ENCODE measurements around the gene PALM3.

PALM3 gene, protein sequence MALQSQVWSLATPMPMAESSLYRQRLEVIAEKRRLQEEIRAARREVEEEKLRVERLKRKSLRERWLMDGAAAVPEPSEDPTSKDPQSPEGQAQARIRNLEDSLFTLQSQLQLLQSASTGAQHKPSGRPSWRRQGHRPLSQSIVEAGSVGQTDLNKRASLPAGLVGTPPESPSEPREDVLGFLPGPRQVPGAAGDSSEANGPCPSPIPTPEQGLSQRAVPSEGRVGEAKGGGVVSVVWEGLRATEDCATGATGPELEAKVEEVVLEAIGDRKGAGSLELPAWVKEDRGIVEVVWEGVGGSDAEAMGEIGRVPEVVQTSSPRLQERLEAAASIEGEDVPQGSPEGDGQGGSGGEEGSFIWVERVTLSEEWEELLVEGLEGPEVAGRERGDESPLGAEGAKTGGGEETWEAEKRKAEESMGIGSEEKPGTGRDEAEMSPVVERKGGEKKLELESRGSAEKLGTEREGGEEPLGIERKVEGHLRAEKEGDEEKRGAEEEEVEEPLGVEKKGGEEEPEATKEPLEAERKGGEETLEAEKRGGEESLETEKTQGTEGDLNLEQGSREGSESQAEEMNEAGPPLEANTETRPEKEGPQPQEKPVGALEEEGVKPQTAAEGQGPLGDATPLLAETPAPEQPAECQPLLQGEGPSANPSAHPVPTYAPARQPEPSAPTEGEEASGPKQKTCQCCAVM

GRCh38 chr19:14061751-14062557 lies at the start of gene PALM3:
PALM3 (minus strand) TSS chr19:14062076; CDS start chr19:14061980, 96 bp downstream.
- DNase-seq: no peak

GRCh38 chr19:14111486-14111885 lies 49.6 kb upstream of the PALM3 start:
- DNase-seq: no peak

- DNase-seq: no peak
Measured at GRCh38 chr19:14110650-14111049, 48.8 kb upstream of the PALM3 start.

DNA sequence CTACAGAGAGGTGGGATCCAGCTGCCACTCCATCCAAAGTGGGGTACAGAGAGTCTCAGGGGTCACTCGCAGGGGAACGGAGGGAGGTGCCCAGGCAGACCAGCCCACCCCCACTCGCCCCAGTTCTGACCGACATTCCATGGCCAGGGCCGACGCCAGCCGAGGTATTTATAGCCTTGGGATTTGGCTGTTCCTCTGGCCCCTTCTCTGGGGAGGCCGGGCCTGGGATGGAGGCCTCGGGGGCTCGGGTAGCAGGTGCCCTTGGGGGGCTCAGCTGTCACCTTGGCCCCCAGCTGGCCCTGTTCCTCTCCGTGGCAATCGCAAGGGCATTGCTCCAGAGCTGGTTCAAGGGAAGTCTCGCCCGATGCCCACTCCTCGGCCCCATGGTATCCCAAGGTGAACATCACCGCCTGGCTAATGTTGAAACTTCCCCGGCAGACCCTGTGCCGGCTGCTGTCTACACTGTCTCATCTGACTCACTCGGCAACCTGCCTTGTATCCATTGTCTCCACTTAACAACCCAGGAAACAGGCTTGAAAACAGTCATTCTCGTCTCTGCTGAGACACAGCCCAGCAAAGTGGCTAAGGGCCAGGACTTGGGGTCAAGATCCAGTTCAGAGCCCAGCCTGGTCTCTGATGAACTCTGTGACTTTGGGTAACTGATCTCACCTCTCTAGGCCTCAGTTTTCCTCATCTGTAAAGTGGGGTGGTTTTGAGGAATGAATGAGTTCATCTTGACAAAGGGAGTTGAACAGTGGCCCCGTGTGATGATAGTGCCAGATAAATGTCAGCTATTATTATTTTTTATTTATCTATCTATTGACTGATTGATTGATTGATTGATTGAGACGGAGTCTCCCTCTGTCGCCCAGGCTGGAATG lies 45.9 kb upstream of the PALM3 start:
- no peak for DNase-seq

GRCh38 chr19:14106840-14107239 lies 45.0 kb upstream of the PALM3 start:
- no peak for DNase-seq

DNA sequence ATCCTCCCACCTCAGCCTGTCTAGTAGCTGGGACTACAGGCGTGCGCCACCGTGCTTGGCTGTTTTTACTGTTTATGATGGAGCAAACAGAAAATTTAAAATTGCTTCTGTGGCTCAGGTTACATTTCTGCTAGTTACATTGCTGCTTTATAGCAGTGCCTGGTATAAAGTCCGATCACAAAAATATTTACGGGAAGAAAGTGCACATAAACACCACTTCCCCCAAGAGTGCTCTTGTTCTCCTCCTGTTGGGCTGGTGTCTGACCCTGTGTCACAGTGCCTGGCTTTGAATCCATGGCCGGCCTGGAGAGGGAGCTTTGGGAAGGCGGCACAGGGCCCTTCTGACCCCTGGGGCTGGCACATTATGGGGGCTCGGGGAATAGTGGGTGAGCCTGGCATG lies 43.8 kb upstream of the PALM3 start:
- DNase-seq: no peak

DNA sequence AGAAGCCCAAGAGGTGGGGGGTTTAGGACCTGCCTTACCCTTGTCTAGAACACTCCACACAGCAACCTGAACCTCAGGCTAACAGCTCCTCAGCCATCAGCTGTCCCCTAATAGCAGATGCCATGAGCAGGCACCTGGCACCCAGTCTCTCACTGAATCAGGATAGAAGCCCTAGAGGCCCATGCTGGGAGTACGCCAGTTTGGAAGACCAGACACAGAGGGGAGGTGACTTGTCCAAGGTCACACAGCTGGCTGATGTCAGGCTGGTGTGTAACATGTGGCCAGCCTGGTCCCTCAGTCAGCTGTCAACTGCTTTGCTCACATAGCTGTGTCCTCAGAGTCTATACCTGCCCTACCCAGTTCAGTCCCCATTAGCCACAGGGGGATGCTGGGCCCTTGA lies 41.4 kb upstream of the PALM3 start:
- DNase-seq: no peak

GRCh38 chr19:14102756-14103155 lies 40.9 kb upstream of the PALM3 start:
- no peak for DNase-seq

DNA sequence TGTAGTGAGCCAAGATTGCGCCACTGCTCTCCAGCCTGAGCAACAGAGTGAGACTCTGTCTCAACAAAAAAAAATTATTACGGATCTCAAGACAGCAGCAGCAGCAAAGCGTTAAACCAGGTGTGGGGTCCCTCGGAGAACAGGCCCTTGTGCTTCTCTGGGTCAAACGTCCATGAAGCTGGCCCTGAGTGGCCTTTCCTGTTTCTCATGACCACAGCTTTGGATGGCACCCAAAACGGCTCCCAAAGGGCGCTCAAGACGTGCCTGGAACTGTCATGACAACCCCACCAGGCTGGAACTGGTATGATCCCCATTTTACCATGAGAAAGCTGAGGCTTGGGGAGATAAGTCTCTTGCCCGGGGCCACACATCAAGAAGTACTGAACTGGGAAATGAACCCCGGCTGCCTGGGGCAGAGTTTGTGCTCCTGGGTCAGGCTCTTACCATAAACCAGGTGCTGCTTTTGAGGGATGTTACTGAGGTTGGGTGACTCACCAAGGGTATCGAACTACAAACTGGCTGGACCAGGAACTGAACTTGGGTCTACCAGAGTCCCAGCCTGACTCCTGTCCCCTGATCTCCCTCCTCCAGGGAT lies 40.3 kb upstream of the PALM3 start:
- no peak for DNase-seq

GRCh38 chr19:14101003-14101545 lies 39.2 kb upstream of the PALM3 start:
- DNase-seq: no peak

- no peak for DNase-seq
Measured at GRCh38 chr19:14097532-14098151, 35.8 kb upstream of the PALM3 start.

DNA sequence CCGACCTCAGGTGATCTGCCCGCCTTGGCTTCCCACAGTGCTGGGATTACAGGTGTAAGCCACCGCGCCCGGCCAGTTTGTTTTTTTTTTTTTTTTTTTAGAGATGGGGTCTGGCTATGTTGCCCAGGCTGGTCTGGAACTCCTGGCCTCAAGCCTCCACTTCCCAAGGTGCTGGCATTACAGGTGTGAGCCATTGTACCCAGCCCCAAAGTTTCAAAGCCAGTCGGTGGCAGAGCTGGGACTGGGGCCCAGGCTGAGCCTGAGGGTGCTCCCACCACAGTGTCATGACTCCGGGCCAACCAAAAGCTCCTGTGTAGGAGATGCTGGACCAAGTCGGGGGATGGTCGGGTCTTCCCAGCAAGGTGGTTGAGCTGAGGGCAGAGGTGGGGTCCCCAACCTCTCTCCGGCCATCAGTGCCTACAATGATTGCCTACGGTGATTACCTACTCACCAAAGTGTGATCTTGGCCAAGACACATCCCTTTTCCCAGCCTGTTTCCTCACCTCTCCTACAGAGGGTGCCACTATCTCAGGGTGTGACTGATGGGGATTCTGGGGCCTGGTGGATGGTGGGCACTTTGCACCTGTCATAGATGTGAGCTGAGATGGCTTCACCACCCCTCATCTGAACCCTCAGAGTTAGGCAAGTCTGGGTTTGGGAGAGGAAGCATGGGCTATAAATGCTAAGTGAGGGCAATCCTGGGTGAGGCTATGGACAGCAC lies 34.6 kb upstream of the PALM3 start:
- DNase-seq: no peak

DNA sequence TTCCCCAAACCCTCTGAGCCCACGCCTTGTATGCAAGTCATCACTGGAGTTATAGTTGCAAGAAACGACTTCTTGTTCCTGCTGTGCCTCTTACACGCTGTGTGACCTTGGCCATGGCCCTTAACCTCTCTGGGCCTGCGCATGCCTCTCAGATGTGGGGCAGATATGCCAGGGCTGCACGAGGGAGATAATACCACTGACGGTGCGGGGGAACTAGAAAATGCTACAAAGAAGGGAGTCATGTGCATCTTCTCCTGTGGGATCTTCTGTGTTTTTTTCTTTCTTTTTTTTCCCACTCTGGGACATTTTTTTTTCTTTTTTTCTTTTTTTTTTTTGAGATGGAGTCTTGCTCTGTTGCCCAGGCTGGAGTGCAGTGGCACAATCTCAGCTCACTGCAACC lies 33.0 kb upstream of the PALM3 start:
- DNase-seq: no peak

GRCh38 chr19:14093117-14093823 lies 31.4 kb upstream of the PALM3 start:
- DNase-seq: no peak

- DNase-seq: no peak
Measured at GRCh38 chr19:14091813-14092462, 30.1 kb upstream of the PALM3 start.

- DNase-seq: no peak
Measured at GRCh38 chr19:14091081-14091812, 29.4 kb upstream of the PALM3 start.

GRCh38 chr19:14090509-14091080 lies 28.7 kb upstream of the PALM3 start, which contains the start of gene SAMD1:
SAMD1 (minus strand) TSS chr19:14090751.
- DNase-seq: no peak

Data from NCI-H187 treated with DMSO at 0.1 percent for 48 hours (cell line).